ENCODE results near the gene VWA3B. TPM values are rescaled to one million over a fixed set of nuclear protein-coding genes. Genes with fewer than 3 reads are reported as not detected.
"Not testable (repeated sequence)": the region's sequence is repeated elsewhere in the genome, so short reads cannot be mapped to it uniquely, and the experiment has no call there.

VWA3B gene
- total RNA-seq, 4 donors from 2014 or later: 0.27 TPM; not detected in 3

- H3K9me3 ChIP-seq: no peaks in the 10 kb centered on the region
- H3K4me1 ChIP-seq: no peaks in the 10 kb centered on the region
- no peak overlapping the region for H3K27ac ChIP-seq
- TF ChIP-seq POLR2A (IDR thresholded peaks at IDR 0.05) (no peak), CTCF (IDR thresholded peaks at IDR 0.05) (no peak)
- H3K4me3 ChIP-seq: no peak overlapping the region
- H3K36me3 ChIP-seq: no peaks in the 10 kb centered on the region
- no peak for DNase-seq
- H3K27me3 ChIP-seq: no peaks in the 10 kb centered on the region
Measured at GRCh38 chr2:98314251-98314650, 227.3 kb downstream of the VWA3B start.

GRCh38 chr2:98315957-98316356 is 229.0 kb downstream of the VWA3B start:
- no peaks in the 10 kb centered on the region for H3K4me1 ChIP-seq
- H3K27me3 ChIP-seq: no peaks in the 10 kb centered on the region
- no peak for DNase-seq
- H3K9me3 ChIP-seq: peaks cover 0 to 15% (median 2%) of the 10 kb centered on the region in 4 donors
- no peak overlapping the region for H3K27ac ChIP-seq
- TF ChIP-seq CTCF (IDR thresholded peaks at IDR 0.05) (no peak), POLR2A (IDR thresholded peaks at IDR 0.05) (no peak)
- H3K36me3 ChIP-seq: no peaks in the 10 kb centered on the region
- no peak overlapping the region for H3K4me3 ChIP-seq

GRCh38 chr2:98317214-98317613 is 230.2 kb downstream of the VWA3B start:
- Histone ChIP-seq H3K27ac (no peak overlapping the region), H3K27me3 (no peaks in the 10 kb centered on the region), H3K36me3 (no peaks in the 10 kb centered on the region), H3K4me3 (no peak overlapping the region), H3K9me3 (peaks cover 0 to 21% (median 5%) of the 10 kb centered on the region in 4 donors), H3K4me1 (no peaks in the 10 kb centered on the region)
- no peak for DNase-seq
- TF ChIP-seq POLR2A (IDR thresholded peaks at IDR 0.05): no peak
- TF ChIP-seq CTCF (IDR thresholded peaks at IDR 0.05): no peak

GRCh38 chr2:98320171-98320570 is 233.2 kb downstream of the VWA3B start:
- not testable (repeated sequence) for DNase-seq, H3K27me3 ChIP-seq, H3K4me1 ChIP-seq, H3K36me3 ChIP-seq, H3K27ac ChIP-seq, H3K4me3 ChIP-seq
- peaks cover 0 to 21% (median 5%) of the 10 kb centered on the region in 4 donors for H3K9me3 ChIP-seq

- Histone ChIP-seq H3K4me1 (no peaks in the 10 kb centered on the region), H3K36me3 (no peaks in the 10 kb centered on the region), H3K27me3 (no peaks in the 10 kb centered on the region), H3K27ac (no peak overlapping the region), H3K9me3 (peaks cover 0 to 21% (median 5%) of the 10 kb centered on the region in 4 donors), H3K4me3 (no peak overlapping the region)
- no peak for DNase-seq
- no peak for TF ChIP-seq POLR2A (IDR thresholded peaks at IDR 0.05)
Measured at GRCh38 chr2:98324181-98324580, 237.2 kb downstream of the VWA3B start.

GRCh38 chr2:98327776-98328175 is 240.8 kb downstream of the VWA3B start:
- Histone ChIP-seq H3K27ac (no peak overlapping the region), H3K27me3 (no peaks in the 10 kb centered on the region), H3K4me1 (no peaks in the 10 kb centered on the region), H3K9me3 (no peaks in the 10 kb centered on the region), H3K36me3 (no peaks in the 10 kb centered on the region), H3K4me3 (no peak overlapping the region)
- no peak for TF ChIP-seq CTCF (IDR thresholded peaks at IDR 0.05)
- no peak for TF ChIP-seq POLR2A (IDR thresholded peaks at IDR 0.05)
- no peak for DNase-seq

- Histone ChIP-seq H3K4me1 (no peaks in the 10 kb centered on the region), H3K9me3 (no peaks in the 10 kb centered on the region), H3K27ac (no peak overlapping the region), H3K4me3 (no peak overlapping the region), H3K36me3 (no peaks in the 10 kb centered on the region), H3K27me3 (no peaks in the 10 kb centered on the region)
- no peak for DNase-seq
- TF ChIP-seq POLR2A (IDR thresholded peaks at IDR 0.05) (no peak), CTCF (IDR thresholded peaks at IDR 0.05) (no peak)
Measured at GRCh38 chr2:98329549-98329948, 242.6 kb downstream of the VWA3B start.
